Motor neuron (in vitro differentiated cells): ENCODE measurements around the gene ZNF831. TPM values are rescaled to one million over a fixed set of nuclear protein-coding genes. Genes with fewer than 3 reads are reported as not detected.

Source experiments
- ATAC-seq, 8 experiments: fragments of 200-7000 bp; cut with Tn5 transposase; replicated peaks in 6 of 8; 2 replicates each; pipeline ENCODE4 v1.8.0; 2021; ENCODE audit warnings: mild to moderate bottlenecking in 8 of 8, moderate library complexity in 8 of 8
- H3K27ac ChIP-seq, 2 donors: fragments of 250-450 bp; sonication (Bioruptor Pico); 2 replicates each; pipeline ENCODE4 v1.9.0; 2021; ENCODE audit warnings: antibody characterized with exemption in 2 of 2, mild to moderate bottlenecking in 2 of 2, moderate library complexity in 1 of 2
- H3K4me1 ChIP-seq, 2 donors: fragments of 250-450 bp; sonication (Bioruptor Pico); replicated peaks in 1 of 2; 2 replicates each; pipeline ENCODE4 v1.6.1; 2021; ENCODE audit warnings: antibody characterized with exemption in 2 of 2, mild to moderate bottlenecking in 2 of 2, moderate library complexity in 1 of 2
- H3K4me3 ChIP-seq, 5 donors: fragments of 250-450 bp; sonication (Bioruptor Pico); 2 replicates each; pipeline ENCODE4 v1.9.0; 2021; ENCODE audit warnings: antibody characterized with exemption in 5 of 5, mild to moderate bottlenecking in 5 of 5, moderate library complexity in 4 of 5
- WGBS, 10 experiments: fragments of 450-650 bp; shearing (Covaris generic); methylation state at CpG; one replicate each; pipeline ENCODE4 v1.0.0; 2022; 5-methylcytosine and 5-hydroxymethylcytosine counted together
- in situ Hi-C, 9 experiments: fragments of 400-800 bp; cut with MboI; loops; one replicate each; pipeline ENCODE4 v1.15.0; 2021; ENCODE audit warnings: low sequenced_read_pairs in 9 of 9, low pct_unique_long_range_greater_than_20kb in 2 of 9; ENCODE audit not compliant: unreplicated experiment in 9 of 9
- total RNA-seq, 8 experiments: library from RNA; unstranded; fragments of 300-600 nt; gene quantifications; 2 replicates each; pipeline versions ENCODE4 v1.2.3 to v1.2.4, GENCODE V29; 2022

ZNF831 gene
- total RNA-seq, 8 experiments from 2014 or later = 0.09 to 0.66 (median 0.12) TPM

GRCh38 chr20:59305908-59306655 lies 142.5 kb downstream of the ZNF831 start:
- Histone ChIP-seq H3K27ac (no peak overlapping the region), H3K4me1 (peaks cover 0 to 9% of the 10 kb centered on the region in 2 donors), H3K4me3 (no peak overlapping the region)
- in situ Hi-C loops = no loop called here
- 0 to 100% (median 67%) methylated on average over 1 to 5 of the region's 7 CpGs; no CpG with 5 or more reads in 2 of the 10 experiments for WGBS, 10 experiments
- ATAC-seq = no peak

DNA sequence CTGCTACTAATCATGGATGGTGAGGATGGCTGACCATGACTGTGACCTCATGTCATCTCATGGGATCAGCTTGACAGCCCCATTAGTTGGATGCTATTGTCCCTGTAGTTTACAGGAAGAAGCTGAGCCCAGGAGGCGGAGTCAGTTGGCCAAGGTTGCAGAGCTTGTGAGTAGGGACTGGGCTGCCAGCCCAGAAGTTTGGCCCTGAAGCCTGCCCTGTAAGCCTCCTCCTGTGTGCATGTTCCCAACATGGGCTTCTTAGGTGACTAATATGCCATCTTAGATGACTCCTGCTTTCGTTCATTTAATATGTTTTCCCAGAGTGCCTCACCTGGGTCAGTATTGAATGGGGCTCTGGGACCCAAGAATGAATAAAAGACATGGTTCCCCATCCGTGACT lies 143.6 kb downstream of the ZNF831 start:
- ATAC-seq = no peak
- Histone ChIP-seq H3K27ac (no peak overlapping the region), H3K4me1 (peaks cover 0 to 9% of the 10 kb centered on the region in 2 donors), H3K4me3 (no peak overlapping the region)
- in situ Hi-C loops = no loop called here
- 86 to 100% (median 94%) methylated on average over 1 to 3 of the region's 3 CpGs; no CpG with 5 or more reads in 6 of the 10 experiments for WGBS, 10 experiments

Other genes with a start within 250 kb of the ZNF831 start
- 100 to 1,000 TPM in 2 of 8 experiments, 10 to 100 TPM in 6; 31.0 to 126 (median 65.7) TPM for gene NELFCD, start 182.6 kb upstream of the ZNF831 start, total RNA-seq
- 100 to 1,000 TPM in 1 of 8 experiments, 10 to 100 TPM in 2, 1 to 10 TPM in 3, under 1 TPM in 2; 0.71 to 114 (median 3.3) TPM for gene CTSZ, start 156.6 kb upstream of the ZNF831 start, total RNA-seq
- 1 to 10 TPM in 2 of 8 experiments, under 1 TPM in 6; 0.57 to 3.4 (median 0.79) TPM for gene TUBB1, start 144.4 kb upstream of the ZNF831 start, total RNA-seq
- 10 to 100 TPM; 34.5 to 94.0 (median 69.8) TPM for gene ATP5F1E, start 131.5 kb upstream of the ZNF831 start, total RNA-seq
- 10 to 100 TPM; 40.1 to 81.9 (median 63.3) TPM for gene PRELID3B, start 121.0 kb upstream of the ZNF831 start, total RNA-seq
- gene EDN3, start 136.8 kb downstream of the ZNF831 start, total RNA-seq = 1 to 10 TPM in 2 of 8 experiments, under 1 TPM in 5, not detected in 1; 0.05 to 7.3 (median 0.13) TPM